HepG2 (cell line): ENCODE measurements around the gene AGPAT3. TPM values are rescaled to one million over a fixed set of nuclear protein-coding genes. Genes with fewer than 3 reads are reported as not detected.

ENCODE experiments used
- ATAC-seq: fragments of 200-7000 bp; cut with Tn5 transposase; 3 replicates; pipeline ENCODE4 v1.9.1; 2020; ENCODE audit warnings: mild to moderate bottlenecking, moderate library complexity
- BruUV-seq: library from RNA; stranded (reverse); fragments of 400-500 nt; replicated peaks from 2 replicates; lab custom pipeline; 2021; lab: Mats Ljungman, UMichigan
- CTCF ChIA-PET: fragments of 300-600 bp; formaldehyde crosslinking; extraction: SDS; loops from one replicate; lab custom pipeline; 2021; ENCODE audit warnings: low total read pairs, inconsistent platforms, low intra/inter-chr PET ratio; lab: Yijun Ruan, JAX
- POLR2A ChIA-PET: fragments of 350-600 bp; sonication (Branson Sonifier 250); formaldehyde crosslinking; loops from one replicate; lab custom pipeline; 2020; ENCODE audit warnings: antibody characterized with exemption, inconsistent platforms; lab: Yijun Ruan, JAX
- DNase-seq: peaks from one replicate; pipeline ENCODE4 v3.0.0-alpha.2; 2015; ENCODE audit warnings: low spot score
- FAIRE-seq: peaks from 3 replicates; lab custom pipeline; 2011; peaks lifted over from hg19 to GRCh38; lab: Jason Lieb, UNC
- H2AFZ ChIP-seq: one replicate; pipeline ENCODE4 v1.6.1; 2011; ENCODE audit warnings: low read length, inconsistent platforms
- H3K27ac ChIP-seq: fragments of 300-600 bp; 3 replicates; pipeline ENCODE4 v1.8.0; 2011; ENCODE audit warnings: mixed run types, mild to moderate bottlenecking, mixed read lengths, low read length, inconsistent platforms; ENCODE audit not compliant: insufficient read depth; ENCODE audit errors: extremely low read length
- H3K27me3 ChIP-seq, 2 experiments: fragments of 200-600 bp in 1 of 2; 2 replicates in 1 of 2; 3 replicates in 1 of 2; pipeline versions ENCODE4 v1.6.0 to v1.8.0; 2011; ENCODE audit warnings: low read length in 2 of 2, mild to moderate bottlenecking in 2 of 2, moderate library complexity in 2 of 2, inconsistent platforms in 1 of 2; ENCODE audit not compliant: insufficient read depth in 2 of 2, control insufficient read depth in 1 of 2
- H3K36me3 ChIP-seq, 2 experiments: fragments of 200-600 bp in 1 of 2; replicated peaks in 1 of 2; 2 replicates in 1 of 2; 3 replicates in 1 of 2; pipeline versions ENCODE4 v1.5.1 to v1.8.0; 2011; ENCODE audit warnings: low read length in 2 of 2, inconsistent platforms in 1 of 2; ENCODE audit not compliant: insufficient read depth in 2 of 2, control insufficient read depth in 1 of 2
- H3K4me1 ChIP-seq: 2 replicates; pipeline ENCODE4 v1.5.1; 2012; ENCODE audit warnings: low read length, inconsistent platforms; ENCODE audit not compliant: insufficient read depth
- H3K4me2 ChIP-seq: 2 replicates; pipeline ENCODE4 v1.6.0; 2011; ENCODE audit warnings: low read depth, low read length, inconsistent platforms
- H3K4me3 ChIP-seq, 3 experiments: fragments of 200-600 bp in 1 of 3; sonication (generic), shearing (Covaris generic) in 1 of 3; replicated peaks in 1 of 3; 2 replicates each; pipeline ENCODE4 v1.5.1; 2011 to 2016; ENCODE audit warnings: low read length in 3 of 3, inconsistent platforms in 2 of 3, low read depth in 2 of 3, mild to moderate bottlenecking in 2 of 3, control low read depth in 1 of 3, mixed read lengths in 1 of 3; ENCODE audit not compliant: insufficient read depth in 1 of 3
- H3K79me2 ChIP-seq: one replicate; pipeline ENCODE4 v1.6.1; 2011; ENCODE audit warnings: low read length, inconsistent platforms; ENCODE audit not compliant: insufficient read depth
- H3K9ac ChIP-seq: 2 replicates; pipeline ENCODE4 v1.6.0; 2011; ENCODE audit warnings: mild to moderate bottlenecking, low read depth, low read length, inconsistent platforms; ENCODE audit not compliant: insufficient read depth
- H3K9me3 ChIP-seq: 2 replicates; pipeline ENCODE4 v1.5.1; 2012; ENCODE audit warnings: mild to moderate bottlenecking, low read length
- H4K20me1 ChIP-seq: 2 replicates; pipeline ENCODE4 v1.6.0; 2011; ENCODE audit warnings: inconsistent platforms, mild to moderate bottlenecking, low read length, moderate library complexity; ENCODE audit not compliant: insufficient read depth
- BRF2 ChIP-seq: sonication (generic); formaldehyde crosslinking; IDR thresholded peaks from 2 replicates; pipeline ENCODE4 v1.8.1; 2022; ENCODE audit warnings: mild to moderate bottlenecking, missing genetic modification reagents
- CBFB ChIP-seq: sonication (generic); formaldehyde crosslinking; IDR thresholded peaks from 2 replicates; pipeline ENCODE4 v1.4.0; 2020; ENCODE audit warnings: missing genetic modification reagents
- CHCHD3 ChIP-seq: sonication (generic); formaldehyde crosslinking; IDR thresholded peaks from 2 replicates; pipeline ENCODE4 v1.8.0; 2022; ENCODE audit warnings: mild to moderate bottlenecking, missing genetic modification reagents, moderate library complexity
- TCF7 ChIP-seq: sonication (generic); IDR thresholded peaks from 2 replicates; pipeline ENCODE4 v1.6.1; 2016; ENCODE audit warnings: antibody characterized with exemption, low read depth
- ZFP36L2 ChIP-seq: sonication (generic); formaldehyde crosslinking; IDR thresholded peaks from 2 replicates; pipeline ENCODE4 v1.4.0; 2020; ENCODE audit warnings: missing genetic modification reagents
- ZFP90 ChIP-seq: sonication (generic); formaldehyde crosslinking; IDR thresholded peaks from 2 replicates; pipeline ENCODE4 v1.8.0; 2022; ENCODE audit warnings: missing genetic modification reagents, mild to moderate bottlenecking, inconsistent platforms, borderline replicate concordance
- ZNF17 ChIP-seq: sonication (generic); formaldehyde crosslinking; IDR thresholded peaks from 2 replicates; pipeline ENCODE4 v1.5.0; 2020; ENCODE audit warnings: mild to moderate bottlenecking, missing genetic modification reagents
- WGBS: methylation state at CpG from one replicate; pipeline ENCODE4 v1.1.6; 2017; ENCODE audit warnings: low lambda C conversion rate; 5-methylcytosine and 5-hydroxymethylcytosine counted together
- in situ Hi-C: cut with HindIII; loops from 2 replicates; pipeline ENCODE4 v1.10.0; 2017; ENCODE audit warnings: low pct_unique_long_range_greater_than_20kb; ENCODE audit not compliant: extremely low pct_ligation_motif_present
- intact Hi-C: fragments of 100-400 bp; cut with micrococcal nuclease; formaldehyde crosslinking; loops from one replicate; pipeline ENCODE4 v1.10.0; 2022; ENCODE audit not compliant: unreplicated experiment
- polyA plus RNA-seq, 8 experiments: library from polyadenylated mRNA; depleted of rRNA in 3 of 8; stranded (reverse) in 7 of 8; unstranded in 1 of 8; fragments of >200 nt; fragmentation: Illumina TruSeq in 4 of 8; extraction: Trizol in 4 of 8; gene quantifications; 2 replicates each; pipeline versions ENCODE4 v1.2.1 to v1.2.3, GENCODE V29; 2011 to 2016; ENCODE audit warnings: low read depth in 4 of 8, missing spikeins in 1 of 8, mixed read lengths in 1 of 8; ENCODE audit not compliant: insufficient read depth in 1 of 8
- total RNA-seq, 5 experiments: library from RNA; depleted of rRNA; stranded (reverse); fragments of >200 nt; fragmentation: Illumina TruSeq; extraction: Trizol; gene quantifications; 2 replicates each; pipeline ENCODE4 v1.2.3, GENCODE V29; 2016; ENCODE audit warnings: low read depth in 1 of 5

The AGPAT3 gene
- total and polyA plus RNA-seq, 2 of the 13 experiments (the other 11 are each of a cell fraction or from before 2014, with no cell fraction given): 32.2 to 54.4 TPM

- ATAC-seq (no peak), DNase-seq (no peak), FAIRE-seq (no peak)
- H3K9ac ChIP-seq: no peak overlapping the region
- H3K79me2 ChIP-seq: no peaks in the 10 kb centered on the region
- no peaks in the 10 kb centered on the region for H3K27me3 ChIP-seq
- ChIA-PET CTCF (no interaction called here), POLR2A (no interaction called here)
- H3K4me1 ChIP-seq: peaks cover 15% of the 10 kb centered on the region
- no peak overlapping the region for H3K27ac ChIP-seq
- TF ChIP-seq ZFP36L2 (CRISPR knock-in tag): no peak
- no peak for TF ChIP-seq CBFB
- no peak for TF ChIP-seq TCF7
- no peak for TF ChIP-seq ZNF17
- in situ Hi-C loops: no loop called here
- whole genome bisulfite sequencing: 97% methylated on average over 19 of the region's 19 CpGs
- H3K4me3 ChIP-seq: no peak overlapping the region
- no TSS peak for BruUV-seq
- peaks cover 10 to 15% of the 10 kb centered on the region in 2 experiments; a peak in 4 of 5 replicates for H3K36me3 ChIP-seq
- H2AFZ ChIP-seq: no peak overlapping the region
- intact Hi-C loops: no loop called here
- 0 out of 2 replicates have a peak, but pooled peaks cover 4% of the 10 kb centered on the region for H4K20me1 ChIP-seq
- peaks cover 9% of the 10 kb centered on the region for H3K9me3 ChIP-seq
- H3K4me2 ChIP-seq: no peak overlapping the region
These were observed 85.5 kb downstream of the AGPAT3 start for GRCh38 chr21:43950481-43950880.

DNA sequence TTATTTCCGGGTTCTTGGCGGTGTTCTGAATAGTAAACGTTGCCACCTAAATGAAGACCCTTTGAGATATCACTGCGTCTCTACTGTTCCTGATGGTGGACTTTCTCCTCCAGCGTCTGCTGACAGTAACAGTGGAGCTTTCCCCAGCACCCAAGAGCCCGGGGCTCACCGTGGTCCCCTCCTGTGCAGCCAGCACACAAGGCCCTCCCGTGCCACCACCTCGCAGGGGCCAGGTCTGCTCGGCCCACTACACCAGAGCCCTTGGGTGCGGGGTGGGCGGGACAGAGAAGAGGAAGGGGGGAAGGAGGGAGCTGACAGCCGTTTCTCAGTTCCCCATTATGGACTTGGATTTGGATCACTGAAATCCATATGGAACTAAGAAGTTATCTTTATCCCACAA is 85.9 kb downstream of the AGPAT3 start:
- Histone ChIP-seq H4K20me1 (0 out of 2 replicates have a peak, but pooled peaks cover under 1% of the 10 kb centered on the region), H3K36me3 (peaks cover 10 to 15% of the 10 kb centered on the region in 2 experiments; a peak in 4 of 5 replicates), H3K9ac (no peak overlapping the region), H3K4me3 (no peak overlapping the region), H3K27ac (no peak overlapping the region), H3K9me3 (peaks cover 9% of the 10 kb centered on the region), H3K4me1 (peaks cover 15% of the 10 kb centered on the region), H3K27me3 (no peaks in the 10 kb centered on the region), H3K79me2 (no peaks in the 10 kb centered on the region), H2AFZ (no peak overlapping the region), H3K4me2 (no peak overlapping the region)
- WGBS: 98% methylated on average over 7 of the region's 13 CpGs
- intact Hi-C loops (no loop called here), in situ Hi-C loops (no loop called here)
- POLR2A ChIA-PET: no interaction called here
- FAIRE-seq: no peak
- DNase-seq: no peak
- CTCF ChIA-PET: no interaction called here
- no peak for ATAC-seq
- no TSS peak for BruUV-seq
- TF ChIP-seq ZFP90 (CRISPR knock-in tag): no peak
- TF ChIP-seq CHCHD3: no peak
- no peak for TF ChIP-seq BRF2 (CRISPR knock-in tag)
